Stimulated activated CD4-positive, alpha-beta T cell treated with anti-CD3 and anti-CD28 coated beads, Interleukin-1b, Interleukin-23, amount 100 ng/mL, for 24 hours (primary cell): ENCODE data around the gene ADRA2C.

ENCODE experiments used
- DNase-seq, 4 experiments: peaks; one replicate each; pipeline ENCODE4 v3.0.0-alpha.2; 2020; ENCODE audit warnings: low read depth in 4 of 4, low spot score in 1 of 4

Gene ADRA2C

GRCh38 chr4:3766036-3766784 lies at the start of gene ADRA2C:
Gene ADRA2C, plus strand, starts transcription at chr4:3766385. Its CDS starts 222 bp downstream, at chr4:3766607.
- no peak for DNase-seq

- DNase-seq, result no peak
Observed at GRCh38 chr4:3716631-3717235, 49.5 kb upstream of the ADRA2C start.

GRCh38 chr4:3717241-3717640 lies 48.9 kb upstream of the ADRA2C start:
- DNase-seq, result no peak

- DNase-seq, result no peak
Observed at GRCh38 chr4:3718462-3718861, 47.7 kb upstream of the ADRA2C start.

GRCh38 chr4:3719191-3719590 lies 47.0 kb upstream of the ADRA2C start:
- DNase-seq, result no peak

GRCh38 chr4:3719836-3720235 lies 46.3 kb upstream of the ADRA2C start:
- no peak for DNase-seq

GRCh38 chr4:3720466-3720865 lies 45.7 kb upstream of the ADRA2C start:
- DNase-seq, result no peak

GRCh38 chr4:3721186-3721585 lies 45.0 kb upstream of the ADRA2C start:
- no peak for DNase-seq

GRCh38 chr4:3721627-3722026 lies 44.6 kb upstream of the ADRA2C start:
- no peak for DNase-seq

- DNase-seq, result no peak
Observed at GRCh38 chr4:3722446-3723231, 43.5 kb upstream of the ADRA2C start.

- no peak for DNase-seq
Observed at GRCh38 chr4:3723232-3723642, 42.9 kb upstream of the ADRA2C start.

GRCh38 chr4:3724319-3725231 lies 41.6 kb upstream of the ADRA2C start:
- DNase-seq, result no peak

- DNase-seq, result no peak
Observed at GRCh38 chr4:3725936-3726870, 40.0 kb upstream of the ADRA2C start.

GRCh38 chr4:3727847-3728469 lies 38.2 kb upstream of the ADRA2C start:
- no peak for DNase-seq

GRCh38 chr4:3729188-3729881 lies 36.9 kb upstream of the ADRA2C start:
- DNase-seq, result no peak

- no peak for DNase-seq
Observed at GRCh38 chr4:3729882-3730226, 36.3 kb upstream of the ADRA2C start.

- DNase-seq, result no peak
Observed at GRCh38 chr4:3730422-3731190, 35.6 kb upstream of the ADRA2C start.
